ENCODE data around the gene PECR.
"Not testable (repeated sequence)": the region's sequence is repeated elsewhere in the genome, so short reads cannot be mapped to it uniquely, and the experiment has no call there.

Gene PECR

GRCh38 chr2:216002101-216002678 lies 79.4 kb downstream of the PECR start:
- no peak for DNase-seq (ENCODE audit: low read depth)

GRCh38 chr2:216001216-216002100 lies 80.2 kb downstream of the PECR start:
- no peak for DNase-seq (ENCODE audit: low read depth)

- no peak for DNase-seq (ENCODE audit: low read depth)
Measured at GRCh38 chr2:215998636-215999035, 83.0 kb downstream of the PECR start.

GRCh38 chr2:215997219-215997618 lies 84.4 kb downstream of the PECR start:
- no peak for DNase-seq (ENCODE audit: low read depth)

GRCh38 chr2:215994911-215995310 lies 86.7 kb downstream of the PECR start:
- no peak for DNase-seq (ENCODE audit: low read depth)

GRCh38 chr2:215988556-215989207 lies 92.9 kb downstream of the PECR start:
- not testable (repeated sequence) for DNase-seq (ENCODE audit: low read depth)

Measured in stromal cell of bone marrow (primary cell).